ENCODE measurements around the gene ADAM15. TPM values are rescaled to one million over a fixed set of nuclear protein-coding genes. Genes with fewer than 3 reads are reported as not detected.

Gene ADAM15
- total RNA-seq, 2 experiments from 2014 or later = 17.2 to 20.1 TPM

- DNase-seq = no peak
- Histone ChIP-seq H3K27ac (ENCODE audit: low read depth in 1 of 2, low read length in 2 of 2) (no peak overlapping the region), H3K36me3 (ENCODE audit: insufficient read depth, low read length) (peaks cover 3% of the 10 kb centered on the region), H3K4me3 (ENCODE audit: low read length) (no peak overlapping the region), H3K4me1 (ENCODE audit: insufficient read depth, low read length) (peaks cover 20% of the 10 kb centered on the region), H3K27me3 (ENCODE audit: control insufficient read depth in 1 of 2, insufficient read depth in 2 of 2, low read length in 2 of 2) (no peaks in the 10 kb centered on the region), H3K9me3 (ENCODE audit: control insufficient read depth in 1 of 2, insufficient read depth in 1 of 2, low read length in 2 of 2) (no peaks in the 10 kb centered on the region)
- Mint-ChIP-seq H3K9me3 (no peaks in the 10 kb centered on the region), H3K27me3 (no peaks in the 10 kb centered on the region), H3K27ac (no peak overlapping the region), H3K4me3 (no peak overlapping the region), H3K36me3 (ENCODE audit: low read depth) (no peaks in the 10 kb centered on the region), H3K4me1 (ENCODE audit: low read depth) (peaks cover 30% of the 10 kb centered on the region)
- no peak for TF ChIP-seq CTCF (IDR thresholded peaks at IDR 0.05)
- POLR2A ChIA-PET = interaction anchor here (0.9 kb wide), 1 partner anchor 16 kb away, joined by 3 read pairs; no protein-coding TSS in a partner anchor
- CTCF ChIA-PET = interaction anchor here (0.6 to 9.7 kb wide), 2 partner anchors 25 to 410 kb away, joined by 3 to 159 read pairs; partner anchors contain the start of genes LENEP and ZBTB7B
- ATAC-seq (ENCODE audit: poor library complexity) = no peak
- intact Hi-C loops (cut with DNase I, micrococcal nuclease) = loop anchor here in 1 of 2 experiments (10.0 kb wide), 1 partner anchor 359 kb away; no protein-coding TSS in a partner anchor
These were observed 27.5 kb upstream of the ADAM15 start for GRCh38 chr1:155023627-155024026.

- Histone ChIP-seq H3K27me3 (ENCODE audit: control insufficient read depth in 1 of 2, insufficient read depth in 2 of 2, low read length in 2 of 2) (no peaks in the 10 kb centered on the region), H3K36me3 (ENCODE audit: insufficient read depth, low read length) (no peaks in the 10 kb centered on the region), H3K4me3 (ENCODE audit: low read length) (no peak overlapping the region), H3K27ac (ENCODE audit: low read depth in 1 of 2, low read length in 2 of 2) (no peak overlapping the region), H3K9me3 (ENCODE audit: control insufficient read depth in 1 of 2, insufficient read depth in 1 of 2, low read length in 2 of 2) (no peaks in the 10 kb centered on the region), H3K4me1 (ENCODE audit: insufficient read depth, low read length) (peaks cover 13% of the 10 kb centered on the region)
- POLR2A ChIA-PET = no interaction called here
- H3K27ac Mint-ChIP-seq = no peak overlapping the region
- H3K27me3 Mint-ChIP-seq = no peaks in the 10 kb centered on the region
- no peaks in the 10 kb centered on the region for H3K9me3 Mint-ChIP-seq
- CTCF ChIA-PET = no interaction called here
- intact Hi-C loops (cut with DNase I, micrococcal nuclease) = loop anchor here in 1 of 2 experiments (10.0 kb wide), 1 partner anchor 360 kb away; no protein-coding TSS in a partner anchor
- H3K36me3 Mint-ChIP-seq (ENCODE audit: low read depth) = no peaks in the 10 kb centered on the region
- DNase-seq (no peak), ATAC-seq (ENCODE audit: poor library complexity) (no peak)
- peaks cover 23% of the 10 kb centered on the region for H3K4me1 Mint-ChIP-seq (ENCODE audit: low read depth)
- H3K4me3 Mint-ChIP-seq = no peak overlapping the region
- no peak for TF ChIP-seq CTCF (IDR thresholded peaks at IDR 0.05)
These were observed 26.8 kb upstream of the ADAM15 start for GRCh38 chr1:155024315-155024714.

GRCh38 chr1:155026154-155026553 lies 25.0 kb upstream of the ADAM15 start:
- Histone ChIP-seq H3K27me3 (ENCODE audit: control insufficient read depth in 1 of 2, insufficient read depth in 2 of 2, low read length in 2 of 2) (no peaks in the 10 kb centered on the region), H3K4me1 (ENCODE audit: insufficient read depth, low read length) (peaks cover 6% of the 10 kb centered on the region), H3K9me3 (ENCODE audit: control insufficient read depth in 1 of 2, insufficient read depth in 1 of 2, low read length in 2 of 2) (no peaks in the 10 kb centered on the region), H3K4me3 (ENCODE audit: low read length) (no peak overlapping the region), H3K36me3 (ENCODE audit: insufficient read depth, low read length) (no peaks in the 10 kb centered on the region), H3K27ac (ENCODE audit: low read depth in 1 of 2, low read length in 2 of 2) (no peak overlapping the region)
- Mint-ChIP-seq H3K27me3 (no peaks in the 10 kb centered on the region), H3K36me3 (ENCODE audit: low read depth) (no peaks in the 10 kb centered on the region), H3K4me3 (no peak overlapping the region), H3K27ac (no peak overlapping the region), H3K4me1 (ENCODE audit: low read depth) (peaks cover 14% of the 10 kb centered on the region), H3K9me3 (no peaks in the 10 kb centered on the region)
- no peak for TF ChIP-seq CTCF (IDR thresholded peaks at IDR 0.05)
- ChIA-PET CTCF (no interaction called here), POLR2A (no interaction called here)
- no peak for ATAC-seq (ENCODE audit: poor library complexity)
- DNase-seq = no peak
- intact Hi-C loops (cut with DNase I, micrococcal nuclease) = loop anchor here in 1 of 2 experiments (10.0 kb wide), 1 partner anchor 361 kb away; no protein-coding TSS in a partner anchor

All from CD4-positive, alpha-beta T cell (primary cell).